EH (cell line): ENCODE data around the gene ZER1.
"Not testable (repeated sequence)": the region's sequence is repeated elsewhere in the genome, so short reads cannot be mapped to it uniquely, and the experiment has no call there.

ENCODE experiments used
- DNase-seq: peaks from one replicate; pipeline ENCODE4 v3.0.0-alpha.2; 2015; ENCODE audit warnings: low read depth

ZER1 gene

DNA sequence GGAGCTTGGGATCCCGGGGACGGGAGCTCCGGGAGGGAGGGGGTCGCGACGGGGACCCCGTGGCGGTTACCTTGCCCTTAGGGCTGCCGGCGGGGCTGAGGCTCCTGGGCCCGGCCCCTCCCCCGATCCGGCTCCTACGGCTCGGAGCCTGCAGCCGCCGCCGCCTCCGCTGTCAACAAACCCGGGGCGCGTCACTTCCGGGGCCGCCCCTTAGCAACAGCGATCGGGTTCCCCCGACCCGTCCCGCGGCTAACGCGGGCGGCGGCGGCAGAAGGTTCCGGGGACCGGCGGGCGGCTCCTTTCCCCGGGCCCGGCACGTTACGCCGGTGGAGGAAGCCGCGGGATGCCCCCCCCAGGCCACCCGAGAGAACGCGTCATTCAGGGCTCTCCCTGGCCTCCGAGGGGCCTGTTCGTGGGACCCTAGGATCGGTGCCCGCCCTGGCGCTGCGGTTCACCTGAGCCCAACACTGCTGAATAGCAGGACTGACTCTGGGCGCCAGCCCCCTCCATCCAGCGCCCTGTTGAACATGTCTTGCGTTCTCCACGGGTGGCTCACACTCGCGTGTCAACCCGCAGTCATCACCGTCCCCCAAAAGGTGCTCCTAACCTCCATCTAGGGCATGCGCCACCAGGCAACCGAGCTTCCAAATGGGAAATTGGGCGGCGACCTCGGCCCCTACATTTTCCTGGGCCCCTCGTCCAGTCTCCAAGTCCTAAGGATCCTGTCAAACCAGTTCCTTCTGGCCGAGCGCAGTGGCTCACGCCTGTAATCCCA is at the start of gene ZER1:
TSS of gene ZER1 (minus strand) at position 183 of the 775 bp plus-strand sequence. CDS start 16,362 bp downstream, outside the sequence.
- DNase-seq, result peak; percentile 88

DNA sequence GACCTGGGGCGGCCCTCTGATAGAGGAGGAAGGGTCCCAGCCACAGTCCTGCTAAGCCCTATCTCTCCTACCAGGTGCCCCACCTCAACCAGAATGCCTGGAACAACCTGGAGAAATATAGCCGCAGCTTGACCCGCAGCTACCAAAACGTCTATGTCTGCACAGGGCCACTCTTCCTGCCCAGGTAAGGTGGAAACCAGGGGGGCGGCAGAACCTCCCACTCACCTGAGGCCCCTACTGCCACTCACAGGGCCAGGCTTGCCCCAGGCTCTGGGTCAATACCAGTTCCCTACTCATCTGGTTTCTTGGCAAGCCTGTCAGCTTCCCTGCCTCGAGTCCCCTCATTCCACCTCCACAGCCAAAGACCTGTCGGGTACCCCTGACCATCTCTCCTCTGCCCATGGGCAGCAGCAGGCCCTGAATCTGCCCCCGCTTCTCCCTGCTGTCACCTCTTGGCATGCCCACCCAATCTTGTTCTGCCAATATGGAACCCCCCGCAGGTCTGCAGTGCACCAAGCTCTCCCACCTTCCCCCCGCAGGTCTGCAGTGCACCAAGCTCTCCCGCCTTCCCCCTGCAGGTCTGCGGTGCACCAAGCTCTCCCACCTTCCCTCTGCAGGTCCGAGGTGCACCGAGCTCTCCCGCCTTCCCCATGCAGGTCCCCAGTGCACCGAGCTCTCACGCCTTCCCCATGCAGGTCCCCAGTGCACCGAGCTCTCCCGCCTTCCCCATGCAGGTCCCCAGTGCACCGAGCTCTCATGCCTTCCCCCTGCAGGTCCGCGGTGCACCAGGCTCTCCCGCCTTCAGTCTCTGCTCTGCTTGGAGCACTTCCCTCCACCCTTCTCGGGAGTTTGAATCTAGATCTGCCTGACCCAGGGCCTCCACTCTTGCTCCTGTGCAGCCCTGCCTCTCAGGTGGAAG is 49.2 kb upstream of the ZER1 start:
- DNase-seq, result no peak

DNA sequence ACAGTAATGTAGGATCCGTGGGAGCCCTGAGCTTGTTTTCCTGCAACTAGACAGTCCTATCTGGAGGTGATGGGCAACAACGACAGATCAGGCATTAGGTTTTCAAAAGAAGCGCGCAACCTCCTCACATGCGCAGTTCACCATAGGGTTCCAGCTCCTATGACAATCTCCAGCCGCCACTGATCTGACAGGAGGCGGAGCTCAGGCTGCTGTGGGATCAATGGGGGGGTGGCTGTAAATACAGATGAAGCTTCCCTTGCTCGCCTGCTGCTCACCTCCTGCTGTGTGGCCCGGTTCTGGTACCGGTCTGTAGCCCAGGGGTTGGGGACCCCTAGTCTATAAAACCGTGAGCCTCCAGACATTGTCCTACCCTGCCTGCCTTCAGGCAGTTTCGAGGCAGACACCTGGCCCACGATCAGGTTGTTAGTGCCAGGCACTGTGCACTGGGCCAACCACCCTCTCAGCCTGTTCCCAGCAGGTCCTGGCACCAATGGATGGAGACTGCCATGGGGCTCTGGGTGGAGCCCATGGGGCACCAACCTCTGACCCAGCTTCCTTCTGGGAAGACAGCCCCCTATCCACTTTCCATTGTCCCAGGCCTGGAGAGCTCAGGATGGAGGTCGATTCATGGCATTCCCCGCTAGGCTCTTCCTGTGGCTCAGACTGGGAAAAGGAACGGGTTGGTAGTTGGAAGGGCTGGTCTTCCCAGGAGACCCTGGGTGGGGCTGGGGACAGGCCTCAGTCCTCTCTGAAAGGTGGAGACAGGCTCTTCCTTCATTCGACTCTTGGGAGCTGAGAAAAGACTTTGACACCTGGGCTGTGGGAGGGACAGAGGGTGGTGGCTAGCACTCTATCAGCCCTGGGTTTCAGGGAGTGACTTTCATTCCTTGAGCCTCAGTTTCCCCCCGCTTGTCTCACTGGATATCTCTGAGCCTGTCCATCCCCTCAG is 48.3 kb upstream of the ZER1 start:
- DNase-seq, result no peak

DNA sequence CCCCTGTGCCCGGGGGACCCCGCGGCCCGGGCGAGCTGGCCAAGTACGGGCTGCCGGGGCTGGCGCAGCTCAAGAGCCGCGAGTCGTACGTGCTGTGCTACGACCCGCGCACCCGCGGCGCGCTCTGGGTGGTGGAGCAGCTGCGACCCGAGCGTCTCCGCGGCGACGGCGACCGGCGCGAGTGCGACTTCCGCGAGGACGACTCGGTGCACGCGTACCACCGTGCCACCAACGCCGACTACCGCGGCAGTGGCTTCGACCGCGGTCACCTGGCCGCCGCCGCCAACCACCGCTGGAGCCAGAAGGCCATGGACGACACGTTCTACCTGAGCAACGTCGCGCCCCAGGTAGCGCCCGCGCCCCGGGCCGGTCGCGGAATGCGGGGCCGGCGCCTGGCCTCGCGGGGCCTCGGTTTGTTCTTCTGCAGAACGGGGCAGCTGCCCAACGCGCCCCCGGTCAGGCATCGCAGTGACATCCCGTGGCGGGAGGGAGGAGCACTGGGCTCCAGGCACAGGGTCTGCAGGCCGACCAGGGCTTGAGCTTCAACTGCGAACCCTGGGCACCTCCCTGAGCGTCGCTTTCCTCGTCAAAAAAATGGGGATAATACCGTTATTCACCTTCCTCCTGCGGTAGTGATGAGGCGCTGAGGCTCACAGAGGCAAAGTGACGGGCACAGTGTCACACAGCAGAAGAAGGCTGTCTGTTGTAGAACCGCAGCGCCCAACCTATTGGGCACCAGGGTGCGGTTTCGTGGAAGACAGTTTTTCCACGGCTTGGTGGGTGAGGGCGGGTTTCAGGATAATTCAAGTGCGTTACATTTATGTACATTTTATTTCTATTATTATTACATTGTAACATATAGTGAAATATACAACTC is 47.4 kb upstream of the ZER1 start:
- DNase-seq, result peak; percentile 38

DNA sequence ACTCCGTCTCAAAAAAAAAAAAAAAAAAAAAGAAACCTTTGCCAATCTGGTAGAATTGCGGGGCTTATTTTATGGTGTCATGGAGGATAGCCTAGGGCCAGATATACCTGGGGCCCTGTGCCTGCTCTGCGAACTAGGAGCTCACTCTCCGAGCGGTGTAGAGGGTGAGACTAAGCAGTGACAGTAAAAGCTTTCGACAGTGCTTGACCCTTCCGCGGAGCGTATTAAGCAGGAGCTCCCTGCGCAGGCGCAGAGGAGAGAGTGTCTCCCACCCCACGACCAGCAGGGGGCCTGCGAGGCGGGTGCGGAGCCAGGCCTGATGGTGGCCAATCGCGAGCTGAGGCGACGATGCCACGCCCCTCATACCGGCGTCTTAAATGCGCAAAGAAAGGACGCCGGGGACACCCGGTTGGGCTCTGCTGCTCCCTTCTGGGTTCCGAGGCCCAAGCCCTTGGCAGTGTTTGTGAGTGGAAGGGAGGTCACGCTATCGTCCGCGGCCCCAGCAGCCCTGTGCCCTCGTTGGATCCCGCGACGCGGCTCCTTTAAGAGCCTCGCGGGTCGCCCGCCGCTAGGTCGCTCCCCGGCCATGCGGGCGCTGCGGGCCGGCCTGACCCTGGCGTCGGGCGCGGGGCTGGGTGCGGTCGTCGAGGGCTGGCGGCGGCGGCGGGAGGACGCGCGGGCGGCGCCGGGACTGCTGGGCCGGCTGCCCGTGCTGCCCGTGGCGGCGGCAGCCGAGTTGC is 46.5 kb upstream of the ZER1 start, which contains the start of gene ENDOG:
TSS of gene ENDOG (plus strand) at position 402 of the 740 bp plus-strand sequence. CDS start at position 587, 185 bp downstream.
- peak; percentile 97 for DNase-seq

DNA sequence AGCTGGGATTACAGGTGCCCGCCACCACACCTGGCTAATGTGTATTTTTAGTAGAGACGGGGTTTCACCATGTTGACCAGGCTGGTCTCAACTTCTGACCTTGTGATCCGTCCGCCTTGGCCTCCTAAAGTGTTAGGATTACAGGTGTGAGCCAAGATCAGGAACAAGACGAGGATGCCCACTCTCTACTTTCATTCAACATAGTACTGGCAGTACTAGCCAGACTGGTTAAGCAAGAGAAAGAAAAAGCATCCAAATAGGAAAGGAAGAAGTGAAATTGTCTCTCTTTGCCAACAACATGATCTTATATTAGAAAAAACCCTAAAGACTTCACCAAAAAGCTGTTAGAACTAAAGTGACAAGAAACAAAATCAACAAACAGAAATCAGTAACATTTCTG is 39.1 kb upstream of the ZER1 start:
- DNase-seq, result no peak

DNA sequence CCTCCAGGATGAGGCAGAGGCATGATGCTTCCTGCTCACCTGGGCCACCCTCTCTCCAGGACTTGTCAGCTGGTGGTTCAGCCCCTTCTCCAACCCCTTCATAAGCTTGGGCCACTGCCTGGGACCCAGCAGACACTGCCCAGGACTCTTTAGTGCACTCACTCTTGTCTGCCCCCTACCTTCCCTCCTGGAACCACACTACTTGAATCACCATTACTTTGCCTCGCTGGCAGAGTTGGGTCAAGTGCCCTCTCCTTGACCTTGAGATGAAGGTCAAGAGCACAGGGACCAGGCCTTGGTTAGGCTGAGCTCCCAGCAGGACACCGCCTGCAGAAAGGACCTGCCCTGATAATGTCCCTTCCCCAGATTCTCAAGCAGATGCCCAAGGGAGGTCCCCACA is 38.1 kb upstream of the ZER1 start:
- no peak for DNase-seq

DNA sequence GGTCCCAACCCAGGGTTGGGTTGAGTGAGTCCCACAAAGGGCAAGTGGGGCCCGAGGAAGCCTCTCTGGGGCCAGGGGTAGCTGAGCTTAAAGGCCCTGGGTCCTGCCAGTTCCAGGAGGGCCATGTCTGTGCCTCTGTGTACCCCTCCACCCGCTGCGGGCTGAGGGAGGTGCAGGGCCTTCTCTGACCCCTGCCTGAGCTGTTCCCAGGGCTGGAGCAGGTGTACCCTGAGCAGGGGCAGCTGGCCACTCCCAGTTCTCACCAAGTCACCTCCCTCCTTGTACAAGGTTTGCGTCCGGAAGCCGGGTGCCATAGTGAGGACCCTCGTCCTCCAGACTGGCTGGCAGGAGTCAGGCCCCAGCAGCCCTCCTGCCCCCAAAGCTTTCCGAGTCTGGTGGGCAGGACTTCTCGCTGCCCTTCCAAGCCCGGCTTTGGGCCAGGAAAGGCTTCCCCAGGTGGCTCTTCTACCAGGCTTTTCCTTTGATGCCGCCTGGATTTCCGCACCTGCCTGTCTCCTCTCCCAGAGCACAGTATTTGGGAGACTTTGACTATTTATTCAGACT is 37.4 kb upstream of the ZER1 start:
- no peak for DNase-seq

DNA sequence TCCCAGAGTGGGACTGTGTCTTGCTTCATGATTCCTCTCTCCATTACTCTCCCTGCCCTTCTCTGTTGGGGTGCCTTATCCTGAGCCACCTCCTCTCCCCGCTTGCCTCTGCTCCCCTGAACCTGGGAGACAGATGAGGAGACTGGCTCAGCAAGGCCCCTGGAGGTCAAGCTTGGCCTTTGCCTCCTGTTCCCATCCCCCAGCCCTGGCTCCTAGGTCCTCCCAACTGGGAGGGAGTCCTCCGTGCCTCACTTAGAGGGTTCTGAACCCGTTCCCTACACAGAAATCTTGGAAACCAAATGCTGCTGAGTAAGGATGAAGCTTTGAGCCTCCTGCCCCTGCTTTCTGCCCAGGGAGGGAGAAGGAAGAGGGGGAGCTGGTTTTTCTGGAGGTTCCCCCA is 36.8 kb upstream of the ZER1 start:
- DNase-seq, result no peak

DNA sequence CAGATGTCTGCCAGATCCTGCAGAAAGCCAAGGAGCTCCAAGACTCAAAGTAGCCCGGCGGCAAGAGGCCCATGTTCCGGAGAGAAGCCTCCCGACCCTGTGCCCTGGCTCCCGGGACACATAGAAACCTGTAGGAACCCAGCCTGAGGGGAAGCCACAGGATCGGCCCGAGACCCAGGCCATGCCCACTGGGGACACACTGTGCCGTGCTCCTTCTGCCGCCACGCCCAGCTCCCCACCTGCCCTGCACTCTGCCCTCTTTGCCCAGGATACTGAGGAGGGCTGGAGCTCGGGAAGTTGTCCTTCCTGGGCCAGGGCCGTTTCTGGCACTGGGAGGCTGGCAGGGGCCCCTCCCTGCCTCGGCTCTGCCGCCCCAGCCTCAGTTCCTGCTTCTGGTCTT is 36.1 kb upstream of the ZER1 start:
- DNase-seq, result no peak

DNA sequence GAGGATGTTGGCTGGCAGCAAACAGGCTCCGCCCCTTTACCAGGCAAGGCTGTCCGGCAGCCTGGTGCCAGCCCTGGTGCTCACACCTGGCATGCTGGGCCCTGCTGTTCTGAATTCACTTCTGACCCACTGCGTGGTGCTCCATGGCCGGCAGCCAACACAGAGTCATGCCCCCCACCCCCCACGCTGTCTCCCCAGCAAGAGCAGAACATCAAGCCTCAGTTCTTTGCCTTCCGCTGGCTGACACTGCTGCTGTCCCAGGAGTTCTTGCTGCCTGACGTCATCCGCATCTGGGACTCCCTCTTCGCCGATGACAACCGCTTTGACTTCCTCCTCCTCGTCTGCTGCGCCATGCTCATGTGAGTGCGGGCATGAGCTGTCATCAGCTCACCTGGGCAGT is 33.9 kb upstream of the ZER1 start:
- no peak for DNase-seq

DNA sequence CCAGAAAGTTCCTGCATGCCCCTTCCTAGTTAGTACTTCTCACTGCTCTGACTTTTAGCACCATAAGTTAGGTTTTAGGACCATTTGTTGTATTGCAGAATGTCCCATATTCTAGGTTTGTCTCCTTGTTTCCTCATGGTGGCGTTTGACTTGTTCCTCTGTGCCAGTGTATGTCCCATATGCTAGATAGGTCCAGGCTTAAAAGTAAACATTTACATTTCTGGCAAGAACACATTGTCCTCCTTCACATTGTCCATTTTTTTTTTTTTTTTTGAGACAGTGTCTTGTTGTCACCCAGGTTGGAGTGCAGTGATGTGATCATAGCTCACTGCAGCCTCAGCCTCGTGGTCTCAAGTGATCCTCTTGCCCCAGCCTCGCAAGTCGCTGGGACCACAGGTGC is 30.8 kb upstream of the ZER1 start:
- no peak for DNase-seq

DNA sequence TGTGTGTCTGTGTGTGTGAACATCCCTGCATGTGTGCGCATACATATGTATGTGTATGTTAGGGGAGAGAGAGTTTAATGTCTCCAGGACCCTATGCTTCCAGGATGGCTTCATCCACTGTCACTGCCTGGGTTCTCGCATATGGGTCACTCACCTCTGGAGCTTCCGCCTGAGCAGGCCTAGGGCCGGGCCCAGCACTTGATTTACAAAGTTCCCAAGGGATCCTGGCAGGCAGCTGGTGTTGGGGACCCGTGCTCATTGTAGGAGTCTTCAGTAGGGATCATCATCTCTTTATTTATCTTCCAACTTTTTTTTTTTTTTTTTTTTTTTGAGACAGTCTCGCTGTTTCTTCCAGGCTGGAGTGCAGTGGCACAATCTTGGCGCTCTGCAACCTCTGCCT is 28.3 kb upstream of the ZER1 start:
- DNase-seq, result no peak

DNA sequence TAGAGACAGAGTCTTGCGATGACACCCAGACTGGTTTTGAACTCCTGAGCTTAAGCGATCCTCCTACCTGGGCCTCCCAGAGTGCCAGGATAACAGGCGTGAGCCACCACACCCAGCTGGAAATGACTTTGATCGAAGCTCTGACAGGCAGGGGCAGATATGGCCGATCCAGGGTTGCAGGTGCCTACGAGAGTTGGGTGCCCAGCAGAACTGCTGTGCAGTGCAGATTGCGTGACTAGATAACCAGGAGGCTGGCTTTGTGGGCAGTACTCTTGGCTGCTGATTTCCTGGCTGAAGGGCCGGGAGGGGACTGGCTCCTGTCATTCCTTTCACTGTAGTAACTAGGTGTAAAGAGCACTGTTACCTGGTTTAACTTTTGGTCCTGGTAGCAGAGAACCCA is 27.2 kb upstream of the ZER1 start:
- DNase-seq, result no peak

DNA sequence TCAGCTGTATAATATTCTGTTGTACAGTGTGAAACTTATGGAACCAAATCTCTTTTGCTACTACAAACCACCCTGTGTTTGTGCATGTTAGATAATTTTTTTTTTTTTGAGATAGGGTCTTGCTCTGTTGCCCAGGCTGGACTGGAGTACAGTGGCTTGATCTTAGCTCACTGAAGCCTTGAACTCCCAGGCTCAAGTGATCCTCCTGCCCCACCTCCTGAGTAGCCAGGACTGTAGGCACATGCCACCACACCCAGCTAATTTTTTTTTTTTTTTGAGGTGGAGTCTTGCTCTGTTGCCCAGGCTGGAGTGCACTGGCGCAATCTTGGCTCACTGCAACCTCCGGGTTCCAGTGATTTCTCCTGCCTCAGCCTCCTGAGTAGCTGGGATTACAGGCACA is 23.2 kb upstream of the ZER1 start:
- not testable (repeated sequence) for DNase-seq

DNA sequence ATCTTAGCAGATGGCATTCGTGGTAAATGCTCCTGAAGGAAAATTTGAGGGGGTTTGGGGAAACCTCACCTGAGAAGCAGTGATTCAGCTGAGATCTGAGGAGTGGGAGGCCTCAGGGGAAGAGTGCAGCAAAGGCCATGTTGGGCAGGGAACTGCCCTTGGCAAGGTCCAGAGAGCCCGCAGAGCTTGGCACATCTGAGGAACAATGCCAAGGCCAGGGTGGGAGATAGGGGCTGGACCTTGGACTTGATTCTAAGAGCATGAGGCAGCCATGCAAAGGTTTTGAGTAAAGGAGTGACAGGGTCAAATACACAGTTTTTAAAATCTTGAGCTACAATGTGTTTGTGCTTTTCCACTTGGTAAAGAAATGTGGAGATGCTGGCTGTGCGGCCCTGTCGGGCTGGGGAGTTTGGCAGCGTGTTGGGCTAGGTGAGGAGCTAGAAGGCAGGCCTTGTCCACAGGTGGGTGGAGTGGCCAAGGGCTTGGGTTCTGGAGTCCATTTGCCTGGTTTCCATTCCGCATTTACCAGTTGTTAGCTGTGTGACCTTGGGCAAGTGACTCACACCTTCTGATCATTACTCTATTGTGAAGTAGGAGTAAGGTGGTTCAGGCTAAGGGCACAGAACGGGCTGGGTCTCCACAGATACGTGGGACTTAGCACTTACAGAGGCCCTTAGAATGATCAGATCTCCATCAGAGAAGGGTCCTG is 21.4 kb upstream of the ZER1 start:
- DNase-seq, result no peak

DNA sequence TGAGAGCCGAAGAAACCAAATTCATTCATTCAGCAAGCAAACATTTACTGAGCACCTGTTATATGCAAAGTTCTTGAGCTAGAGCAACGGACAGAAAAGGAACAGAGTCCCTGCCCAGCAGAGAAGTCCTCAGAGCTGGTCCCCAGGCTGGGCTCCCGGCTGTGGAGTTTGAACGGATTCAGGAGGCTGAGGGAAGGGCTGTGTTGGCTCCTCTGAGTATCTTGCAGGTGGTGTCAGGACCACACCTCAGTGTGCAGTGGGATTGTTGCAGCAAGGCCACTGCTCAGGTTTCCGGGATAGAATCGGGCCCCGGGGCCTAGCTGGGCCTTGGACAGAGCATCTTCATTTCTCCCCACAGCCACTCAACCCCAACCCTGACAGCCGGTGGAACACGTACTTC is 20.4 kb upstream of the ZER1 start:
- DNase-seq, result no peak

DNA sequence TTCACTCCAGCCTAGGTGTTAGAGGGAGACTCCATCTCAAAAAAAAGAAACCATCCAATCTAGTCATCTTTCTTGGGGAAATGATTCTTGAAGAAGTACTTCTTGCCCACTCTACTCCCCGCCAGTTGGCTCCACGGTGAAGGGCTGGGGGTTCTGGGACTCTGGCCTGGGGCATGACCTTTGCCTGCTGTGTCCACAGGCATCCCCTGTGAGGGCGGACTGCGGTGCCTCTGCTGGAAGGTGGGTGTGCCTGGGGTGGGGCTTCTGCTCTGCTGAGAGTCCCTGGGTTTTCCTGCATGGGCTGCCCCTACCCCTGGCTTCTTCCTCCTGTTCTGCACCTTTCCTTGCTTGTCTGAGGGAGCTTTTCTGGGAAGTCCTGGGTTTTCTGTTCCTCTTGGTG is 18.8 kb upstream of the ZER1 start:
- no peak for DNase-seq

DNA sequence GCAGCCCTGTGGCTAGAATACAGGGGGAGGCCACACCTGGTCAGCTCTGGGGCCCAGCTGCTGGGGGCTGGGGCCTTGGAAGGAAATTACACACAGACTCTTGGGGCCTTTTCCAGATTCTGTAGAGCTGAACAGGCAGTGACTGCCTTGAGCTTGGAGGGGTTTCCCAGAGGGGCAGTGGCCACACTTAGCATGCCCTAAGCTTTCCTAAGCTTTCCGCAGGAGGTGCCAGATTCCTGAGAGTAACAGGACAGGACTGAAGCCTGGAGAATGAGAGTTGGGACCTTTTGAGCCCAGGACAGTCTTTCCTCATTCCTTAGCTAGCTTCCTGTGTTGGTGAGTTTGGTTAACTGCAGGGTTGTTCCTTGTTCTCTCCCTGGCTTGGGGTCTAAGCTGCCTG is 16.7 kb upstream of the ZER1 start:
- DNase-seq, result no peak
